Brain microvascular endothelial cell (primary cell): ENCODE measurements around the gene CCL18.
"Not testable (repeated sequence)": the region's sequence is repeated elsewhere in the genome, so short reads cannot be mapped to it uniquely, and the experiment has no call there.

Experiments
- DNase-seq: peaks from one replicate; pipeline ENCODE4 v3.0.0-alpha.2; 2020
- H3K27ac ChIP-seq: fragments of 250-450 bp; sonication (Bioruptor Pico); 2 replicates; pipeline ENCODE4 v1.5.1; 2020; ENCODE audit warnings: mild to moderate bottlenecking, moderate library complexity
- H3K27me3 ChIP-seq: fragments of 250-450 bp; sonication (Bioruptor Pico); replicated peaks from 2 replicates; pipeline ENCODE4 v1.5.1; 2020; ENCODE audit warnings: mild to moderate bottlenecking
- H3K36me3 ChIP-seq: fragments of 250-450 bp; sonication (Bioruptor Pico); replicated peaks from 2 replicates; pipeline ENCODE4 v1.5.1; 2020; ENCODE audit warnings: mild to moderate bottlenecking
- H3K4me3 ChIP-seq: 2 replicates; pipeline ENCODE4 v1.5.1; 2011; ENCODE audit warnings: low read depth, mild to moderate bottlenecking, control low read depth, low read length, moderate library complexity
- CTCF ChIP-seq: IDR thresholded peaks from 2 replicates; pipeline ENCODE4 v1.5.1; 2011; ENCODE audit warnings: low read depth, mild to moderate bottlenecking, moderate library complexity, low read length, control low read depth, inconsistent platforms; ENCODE audit errors: missing control alignments
- in situ Hi-C: cut with HindIII; loops from 2 replicates; pipeline ENCODE4 v1.10.0; 2017; ENCODE audit warnings: low sequenced_read_pairs, low pct_ligation_motif_present

Gene CCL18

GRCh38 chr17:36117505-36118382, 53.7 kb downstream of the CCL18 start:
- Histone ChIP-seq H3K27ac (no peak overlapping the region), H3K27me3 (no peaks in the 10 kb centered on the region), H3K36me3 (no peaks in the 10 kb centered on the region), H3K4me3 (no peak overlapping the region)
- TF ChIP-seq CTCF, result no peak
- DNase-seq, result no peak
- in situ Hi-C loops, result no loop called here

GRCh38 chr17:36118477-36119353, 54.6 kb downstream of the CCL18 start:
- in situ Hi-C loops, result no loop called here
- TF ChIP-seq CTCF, result no peak
- Histone ChIP-seq H3K27ac (no peak overlapping the region), H3K36me3 (no peaks in the 10 kb centered on the region), H3K27me3 (no peaks in the 10 kb centered on the region), H3K4me3 (no peak overlapping the region)
- no peak for DNase-seq

GRCh38 chr17:36120221-36120620, 56.1 kb downstream of the CCL18 start:
- DNase-seq, result no peak
- in situ Hi-C loops, result no loop called here
- no peaks in the 10 kb centered on the region for H3K27me3 ChIP-seq
- H3K4me3 ChIP-seq, result no peak overlapping the region
- no peaks in the 10 kb centered on the region for H3K36me3 ChIP-seq
- H3K27ac ChIP-seq, result no peak overlapping the region
- no peak for TF ChIP-seq CTCF

- H3K36me3 ChIP-seq, in situ Hi-C loops, H3K27ac ChIP-seq, H3K27me3 ChIP-seq, DNase-seq, H3K4me3 ChIP-seq: not testable (repeated sequence)
Measured at GRCh38 chr17:36121099-36121498, 57.0 kb downstream of the CCL18 start.
